Measurements from ENCODE around the gene SIPA1L3. TPM values are rescaled to one million over a fixed set of nuclear protein-coding genes. Genes with fewer than 3 reads are reported as not detected.

SIPA1L3 gene
- polyA plus RNA-seq, 6 donors from 2014 or later, result 9.2 to 43.0 (median 19.5) TPM

DNA sequence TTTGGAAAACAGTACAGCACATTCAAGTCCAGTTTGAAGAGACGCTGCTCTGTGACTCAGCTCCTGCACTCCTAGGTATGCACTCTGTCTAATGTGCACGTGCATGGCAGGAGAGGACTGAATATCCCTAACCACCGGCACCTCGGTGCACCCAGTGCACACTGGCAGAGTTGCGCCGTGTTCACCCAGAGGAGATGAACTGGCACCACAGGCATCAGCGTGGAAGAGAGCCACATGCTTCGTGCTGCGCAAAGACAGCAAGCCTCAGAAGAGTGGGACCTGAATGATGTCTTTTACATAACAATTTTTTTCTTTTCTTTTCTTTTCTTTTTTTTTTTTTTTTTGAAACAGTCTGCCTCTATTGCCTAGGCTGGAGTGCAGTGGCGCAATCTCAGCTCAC, 194.7 kb downstream of the SIPA1L3 start:
- H3K36me3 Mint-ChIP-seq, result peaks cover 10 to 30% of the 10 kb centered on the region in 2 donors
- H3K4me1 Mint-ChIP-seq, result peaks cover 5 to 8% (median 8%) of the 10 kb centered on the region in 3 donors
- peak overlapping the region in 3 of 6 donors; percentile 42 to 76 (median 51) for H3K27ac Mint-ChIP-seq
- H3K9me3 Mint-ChIP-seq, result peaks cover 0 to 1% (median 0%) of the 10 kb centered on the region in 7 donors
- ATAC-seq (ENCODE audit: low read depth in 2 of 2) (no peak), DNase-seq (no peak)
- H3K27me3 Mint-ChIP-seq, result no peaks in the 10 kb centered on the region
- H3K4me3 Mint-ChIP-seq, result no peak overlapping the region

DNA sequence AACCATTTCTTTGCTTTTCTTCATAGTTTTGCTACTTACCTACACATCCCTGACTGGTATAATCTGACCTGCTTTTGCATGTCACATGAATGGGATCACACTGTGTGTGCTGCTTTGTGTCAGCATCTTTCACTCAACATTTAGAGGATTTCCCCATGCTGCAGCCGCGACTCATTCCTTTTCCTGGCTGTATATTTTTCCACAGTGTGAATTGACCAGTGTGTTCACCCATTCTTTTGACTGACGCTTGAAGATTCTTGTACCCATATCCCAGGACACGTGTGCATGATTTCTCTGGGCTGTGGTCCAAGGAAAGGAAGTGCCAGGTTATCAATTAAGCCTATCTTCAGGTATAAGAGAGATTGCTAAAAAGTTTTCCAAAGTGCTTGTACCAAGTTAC, 198.6 kb downstream of the SIPA1L3 start:
- Mint-ChIP-seq H3K4me3 (no peak overlapping the region), H3K9me3 (no peaks in the 10 kb centered on the region), H3K27me3 (no peaks in the 10 kb centered on the region), H3K27ac (peak overlapping the region in 3 of 6 donors; percentile 15 to 68 (median 47)), H3K4me1 (peaks cover 4 to 5% (median 4%) of the 10 kb centered on the region in 3 donors), H3K36me3 (peaks cover 15 to 30% of the 10 kb centered on the region in 2 donors)
- DNase-seq, result no peak
- ATAC-seq (ENCODE audit: low read depth in 2 of 2), result no peak

GRCh38 chr19:38107129-38107528, 200.1 kb downstream of the SIPA1L3 start:
- DNase-seq (no peak), ATAC-seq (ENCODE audit: low read depth in 2 of 2) (no peak)
- Mint-ChIP-seq H3K4me3 (no peak overlapping the region), H3K36me3 (peaks cover 23 to 30% of the 10 kb centered on the region in 2 donors), H3K27ac (peak overlapping the region in 2 of 6 donors; percentile 19 to 53), H3K4me1 (peaks cover 4 to 7% (median 5%) of the 10 kb centered on the region in 3 donors), H3K27me3 (no peaks in the 10 kb centered on the region), H3K9me3 (no peaks in the 10 kb centered on the region)

- Mint-ChIP-seq H3K4me3 (peak overlapping the region in 1 of 8 donors; percentile 66), H3K27ac (peak overlapping the region in 2 of 6 donors; percentile 62 to 75), H3K36me3 (peaks cover 15 to 35% of the 10 kb centered on the region in 2 donors), H3K4me1 (peaks cover 13 to 26% (median 15%) of the 10 kb centered on the region in 3 donors), H3K27me3 (no peaks in the 10 kb centered on the region), H3K9me3 (no peaks in the 10 kb centered on the region)
- DNase-seq (no peak), ATAC-seq (ENCODE audit: low read depth in 2 of 2) (no peak)
Measured at GRCh38 chr19:38111898-38112297, 204.9 kb downstream of the SIPA1L3 start.

- H3K27ac Mint-ChIP-seq, result peak overlapping the region in 3 of 6 donors; percentile 16 to 72 (median 65)
- H3K9me3 Mint-ChIP-seq, result no peaks in the 10 kb centered on the region
- peaks cover 13 to 31% (median 21%) of the 10 kb centered on the region in 3 donors for H3K4me1 Mint-ChIP-seq
Measured at GRCh38 chr19:38114651-38115050, 207.6 kb downstream of the SIPA1L3 start.

DNA sequence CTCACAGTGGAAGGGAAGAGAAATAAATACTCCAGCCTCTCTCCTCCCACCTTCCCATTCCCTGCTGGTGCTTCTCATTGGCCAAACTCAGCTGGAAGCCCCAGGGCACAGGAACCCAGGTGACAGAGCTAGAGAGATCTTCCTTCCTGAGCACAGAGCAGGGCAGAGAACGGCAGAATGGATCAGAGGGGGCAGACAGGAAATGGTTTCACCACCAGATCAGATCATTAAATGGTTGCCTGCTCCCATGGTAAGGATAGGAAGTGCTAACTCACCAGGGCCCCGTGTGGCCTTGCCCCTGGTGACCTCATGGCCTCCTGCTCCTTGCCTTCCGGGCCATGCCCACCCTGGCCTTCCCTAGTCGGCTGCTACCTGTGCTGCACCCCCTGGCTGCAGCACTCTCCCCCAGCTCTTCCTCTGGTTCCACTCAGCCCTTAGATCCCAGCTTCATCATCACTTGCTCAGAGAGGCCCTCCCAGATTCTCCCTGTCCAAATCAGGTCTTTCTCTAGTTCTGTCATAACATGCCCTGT, 208.3 kb downstream of the SIPA1L3 start:
- Mint-ChIP-seq H3K4me1 (peaks cover 13 to 31% (median 21%) of the 10 kb centered on the region in 3 donors), H3K27me3 (no peaks in the 10 kb centered on the region), H3K36me3 (peaks cover 21 to 40% of the 10 kb centered on the region in 2 donors), H3K4me3 (peak overlapping the region in 1 of 8 donors; percentile 58), H3K27ac (peak overlapping the region; percentile 65 to 89 (median 76)), H3K9me3 (no peaks in the 10 kb centered on the region)
- no peak for ATAC-seq (ENCODE audit: low read depth in 2 of 2)
- DNase-seq, result no peak

More at GRCh38 chr19:38114651-38115050, 207.6 kb downstream of the SIPA1L3 start:
- Mint-ChIP-seq H3K27me3 (no peaks in the 10 kb centered on the region), H3K36me3 (peaks cover 20 to 35% of the 10 kb centered on the region in 2 donors), H3K4me3 (peak overlapping the region in 1 of 8 donors; percentile 15)
- no peak for ATAC-seq (ENCODE audit: low read depth in 2 of 2)
- DNase-seq, result no peak

- Mint-ChIP-seq H3K27ac (peak overlapping the region in 2 of 6 donors; percentile 79 to 88), H3K4me3 (no peak overlapping the region), H3K36me3 (peaks cover 32 to 47% of the 10 kb centered on the region in 2 donors), H3K9me3 (peaks cover 0 to 3% (median 0%) of the 10 kb centered on the region in 7 donors), H3K4me1 (peaks cover 13 to 28% (median 21%) of the 10 kb centered on the region in 3 donors), H3K27me3 (no peaks in the 10 kb centered on the region)
- DNase-seq, result no peak
- ATAC-seq (ENCODE audit: low read depth in 2 of 2), result no peak
Measured at GRCh38 chr19:38118176-38118575, 211.2 kb downstream of the SIPA1L3 start.

DNA sequence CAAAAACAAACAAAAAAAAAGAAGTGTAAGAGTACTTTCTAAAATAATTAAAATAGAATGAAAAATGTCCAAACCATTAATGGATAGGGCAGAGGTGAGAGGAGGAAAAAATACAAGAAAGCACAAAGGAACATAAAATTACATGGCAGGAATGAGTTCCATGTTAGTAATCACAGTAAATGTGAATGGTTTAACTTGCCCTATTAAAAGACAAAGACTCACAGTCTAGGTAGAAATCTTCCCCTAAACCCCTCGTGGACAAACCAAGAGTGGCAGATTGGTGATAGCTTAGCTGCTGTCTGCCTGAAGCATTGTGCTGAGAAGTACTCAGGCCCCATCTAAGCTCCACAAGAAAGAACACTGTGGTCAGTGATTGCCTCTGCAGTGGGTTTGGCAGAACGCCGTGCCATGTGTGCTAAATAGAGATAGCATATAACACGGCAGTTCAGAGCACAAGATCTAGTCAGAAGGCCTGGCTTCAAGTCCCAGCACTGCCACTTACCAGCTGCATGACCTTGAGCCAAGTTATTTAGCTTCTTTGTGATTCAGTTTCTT, 213.5 kb downstream of the SIPA1L3 start:
- ATAC-seq (ENCODE audit: low read depth in 2 of 2), result no peak
- Mint-ChIP-seq H3K4me1 (peaks cover 3 to 12% (median 9%) of the 10 kb centered on the region in 3 donors), H3K9me3 (peaks cover 0 to 4% (median 3%) of the 10 kb centered on the region in 7 donors), H3K36me3 (peaks cover 32 to 38% of the 10 kb centered on the region in 2 donors), H3K27me3 (no peaks in the 10 kb centered on the region), H3K27ac (peak overlapping the region in 4 of 6 donors; percentile 34 to 79 (median 67)), H3K4me3 (peak overlapping the region in 1 of 8 donors; percentile 9)
- DNase-seq, result no peak

DNA sequence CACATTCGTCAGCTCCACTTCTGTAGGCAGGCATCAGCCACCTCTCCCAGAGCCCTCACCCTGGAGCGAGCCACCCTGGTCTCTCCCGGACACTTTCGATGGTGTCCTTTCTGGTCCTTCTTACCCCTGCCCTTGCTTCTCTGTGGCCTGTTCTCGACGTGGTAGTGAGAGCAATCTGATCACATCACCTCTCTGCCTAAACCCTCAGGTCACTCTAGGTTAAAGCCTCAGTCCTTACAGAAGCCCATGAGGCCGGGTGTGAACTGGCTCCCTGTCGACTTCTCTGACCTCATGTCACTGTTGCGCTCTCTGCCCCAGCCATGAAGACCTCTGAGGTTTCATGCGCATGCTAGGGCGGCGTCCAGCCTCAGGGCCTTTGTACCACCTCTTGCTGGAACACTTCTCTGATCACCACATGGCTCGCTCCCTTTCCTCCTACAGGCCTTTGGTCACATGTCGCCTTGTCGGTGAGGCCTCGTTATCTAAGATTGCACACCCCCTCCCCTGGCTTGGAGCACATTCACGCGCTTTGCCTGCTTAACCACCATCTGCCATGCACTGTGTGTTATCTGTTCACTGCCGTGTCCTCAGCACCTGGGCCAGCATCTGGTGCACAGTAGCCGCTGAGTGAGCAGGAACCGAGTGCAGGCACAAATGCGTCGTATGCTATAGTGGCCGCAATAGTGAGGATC, 215.5 kb downstream of the SIPA1L3 start:
- H3K9me3 Mint-ChIP-seq, result peaks cover 0 to 4% (median 3%) of the 10 kb centered on the region in 7 donors
- no peak overlapping the region for H3K4me3 Mint-ChIP-seq
- H3K27ac Mint-ChIP-seq, result peak overlapping the region in 3 of 6 donors; percentile 47 to 89 (median 85)
- DNase-seq, result no peak
- H3K36me3 Mint-ChIP-seq, result peaks cover 32 to 35% of the 10 kb centered on the region in 2 donors
- no peak for ATAC-seq (ENCODE audit: low read depth in 2 of 2)
- no peaks in the 10 kb centered on the region for H3K27me3 Mint-ChIP-seq
- H3K4me1 Mint-ChIP-seq, result peaks cover 0 to 7% (median 5%) of the 10 kb centered on the region in 3 donors

- peaks cover 0 to 3% (median 0%) of the 10 kb centered on the region in 3 donors for H3K4me1 Mint-ChIP-seq
- H3K36me3 Mint-ChIP-seq, result peaks cover 12 to 16% of the 10 kb centered on the region in 2 donors
- peaks cover 0 to 4% (median 3%) of the 10 kb centered on the region in 7 donors for H3K9me3 Mint-ChIP-seq
- H3K4me3 Mint-ChIP-seq, result peak overlapping the region in 1 of 8 donors; percentile 15
- no peaks in the 10 kb centered on the region for H3K27me3 Mint-ChIP-seq
- ATAC-seq (ENCODE audit: low read depth in 2 of 2) (no peak), DNase-seq (no peak)
- peak overlapping the region in 1 of 6 donors; percentile 93 for H3K27ac Mint-ChIP-seq
Measured at GRCh38 chr19:38125238-38125637, 218.2 kb downstream of the SIPA1L3 start.

DNA sequence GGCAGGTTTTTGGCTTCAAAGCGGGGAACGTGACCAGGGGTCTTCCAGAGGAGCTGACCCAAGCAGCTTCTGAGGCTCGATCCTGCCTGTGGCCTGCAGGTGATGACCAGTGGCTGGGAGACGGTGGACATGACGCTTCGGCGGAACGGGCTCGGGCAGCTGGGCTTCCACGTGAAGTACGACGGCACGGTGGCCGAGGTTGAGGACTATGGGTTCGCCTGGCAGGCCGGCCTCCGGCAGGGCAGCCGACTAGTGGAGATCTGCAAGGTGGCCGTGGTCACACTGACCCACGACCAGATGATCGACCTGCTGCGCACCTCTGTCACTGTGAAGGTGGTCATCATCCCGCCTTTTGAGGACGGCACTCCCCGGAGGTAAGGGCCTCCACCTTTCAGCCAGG, 223.4 kb downstream of the SIPA1L3 start:
- ATAC-seq (ENCODE audit: low read depth in 2 of 2) (no peak), DNase-seq (no peak)
- no peaks in the 10 kb centered on the region for H3K27me3 Mint-ChIP-seq
- peaks cover 5 to 9% of the 10 kb centered on the region in 2 donors for H3K36me3 Mint-ChIP-seq
- no peak overlapping the region for H3K27ac Mint-ChIP-seq
- no peak overlapping the region for H3K4me3 Mint-ChIP-seq
- H3K9me3 Mint-ChIP-seq, result no peaks in the 10 kb centered on the region
- H3K4me1 Mint-ChIP-seq, result peaks cover 0 to 6% (median 4%) of the 10 kb centered on the region in 3 donors

DNA sequence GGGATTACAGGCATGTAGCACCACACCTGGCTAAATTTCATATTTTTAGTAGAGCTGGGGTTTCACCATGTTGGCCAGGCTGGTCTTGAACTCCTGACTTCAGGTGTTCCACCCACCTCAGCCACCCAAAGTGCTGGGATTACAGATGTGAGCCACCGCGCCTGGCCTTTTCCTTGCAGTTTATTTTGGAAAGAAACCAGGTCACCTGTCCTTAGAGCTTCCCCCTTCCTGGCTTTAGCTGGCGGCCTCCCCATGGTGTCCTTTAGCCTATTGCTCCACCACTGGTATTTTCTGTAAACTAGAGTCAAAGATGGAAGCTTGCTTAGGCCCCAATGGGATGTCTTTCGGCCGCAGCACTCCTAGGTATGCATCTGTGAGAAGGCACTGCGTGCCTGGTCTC, 225.8 kb downstream of the SIPA1L3 start:
- Mint-ChIP-seq H3K27ac (no peak overlapping the region), H3K36me3 (peaks cover 5 to 9% of the 10 kb centered on the region in 2 donors), H3K27me3 (no peaks in the 10 kb centered on the region), H3K4me1 (peaks cover 0 to 6% (median 5%) of the 10 kb centered on the region in 3 donors), H3K9me3 (no peaks in the 10 kb centered on the region), H3K4me3 (no peak overlapping the region)
- DNase-seq, result no peak
- no peak for ATAC-seq (ENCODE audit: low read depth in 2 of 2)

DNA sequence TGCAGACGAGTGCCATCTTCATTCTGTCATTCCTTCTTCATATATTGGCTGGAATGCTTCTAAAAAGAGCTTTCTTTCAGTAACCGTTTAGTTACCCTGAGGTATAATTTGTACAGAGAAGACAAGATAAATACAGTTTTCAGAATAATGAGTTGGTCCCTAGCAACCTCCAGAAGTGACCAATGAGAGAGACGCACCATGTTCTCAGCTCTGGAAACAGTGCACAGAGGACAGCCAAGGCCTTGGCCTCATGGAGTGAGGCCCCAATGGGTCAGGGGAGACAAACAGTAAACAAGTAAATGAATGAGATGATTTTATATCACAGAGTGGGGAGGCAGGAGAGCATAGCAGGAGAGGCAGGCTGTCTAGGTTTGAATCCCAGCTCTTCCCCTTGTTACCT, 226.3 kb downstream of the SIPA1L3 start:
- Mint-ChIP-seq H3K4me3 (no peak overlapping the region), H3K4me1 (peaks cover 0 to 6% (median 5%) of the 10 kb centered on the region in 3 donors), H3K9me3 (no peaks in the 10 kb centered on the region), H3K36me3 (peaks cover 5 to 9% of the 10 kb centered on the region in 2 donors), H3K27ac (peak overlapping the region in 1 of 6 donors; percentile 87), H3K27me3 (no peaks in the 10 kb centered on the region)
- DNase-seq (no peak), ATAC-seq (ENCODE audit: low read depth in 2 of 2) (no peak)

All from naive B cell (primary cell).